Right lobe of liver (tissue), 6 donors: Measurements from ENCODE around the gene VWA8. TPM values are rescaled to one million over a fixed set of nuclear protein-coding genes. Genes with fewer than 3 reads are reported as not detected.

Experiments
- ATAC-seq, 4 donors: fragments of 200-7000 bp; cut with Tn5 transposase; one replicate each; pipeline ENCODE4 v1.9.1; 2020; ENCODE audit warnings: mild to moderate bottlenecking in 4 of 4, moderate library complexity in 4 of 4
- DNase-seq, 3 donors: peaks; one replicate each; pipeline ENCODE4 v3.0.0-alpha.2; 2020
- H3K27ac ChIP-seq, 3 donors: fragments of 200-600 bp; one replicate each; pipeline ENCODE4 v1.8.0; 2022
- H3K27me3 ChIP-seq, 2 donors: fragments of 200-600 bp; one replicate each; pipeline ENCODE4 v1.8.0; 2022
- H3K36me3 ChIP-seq, 4 donors: fragments of 200-600 bp; sonication (generic) in 1 of 4; one replicate each; pipeline versions ENCODE4 v1.5.1 to v1.8.0; 2017 to 2022; ENCODE audit warnings: control low read depth in 1 of 4
- H3K4me1 ChIP-seq, 4 donors: fragments of 200-600 bp; sonication (generic) in 1 of 4; one replicate each; pipeline versions ENCODE4 v1.5.1 to v1.8.0; 2017 to 2022; ENCODE audit warnings: control low read depth in 1 of 4
- H3K4me3 ChIP-seq, 3 donors: fragments of 200-600 bp; one replicate each; pipeline ENCODE4 v1.8.0; 2022
- H3K9me3 ChIP-seq, 4 donors: fragments of 200-600 bp; sonication (generic) in 1 of 4; one replicate each; pipeline versions ENCODE4 v1.5.1 to v1.8.0; 2017 to 2022; ENCODE audit warnings: control low read depth in 1 of 4
- CTCF ChIP-seq, 4 donors: fragments of 200-600 bp in 3 of 4; fragments of 450-650 bp in 1 of 4; IDR thresholded peaks; one replicate each; pipeline versions ENCODE4 v1.5.1 to v1.8.0; 2016 to 2022; ENCODE audit warnings: antibody characterized with exemption in 4 of 4, mild to moderate bottlenecking in 2 of 4
- POLR2A ChIP-seq: fragments of 450-650 bp; IDR thresholded peaks from one replicate; pipeline ENCODE4 v1.6.1; 2017; ENCODE audit warnings: antibody characterized with exemption, mild to moderate bottlenecking
- WGBS: methylation state at CpG from one replicate; pipeline ENCODE4 v1.1.6; 2018; ENCODE audit warnings: low coverage, low lambda C conversion rate; ENCODE audit not compliant: insufficient coverage; ENCODE audit errors: missing lambda C conversion rate; 5-methylcytosine and 5-hydroxymethylcytosine counted together
- intact Hi-C, 2 donors: fragments of 100-400 bp; cut with DNase I; formaldehyde crosslinking; loops; one replicate each; pipeline versions ENCODE4 v1.11.2 to v1.14.1; 2022
- total RNA-seq, 6 experiments: library from RNA; depleted of rRNA in 2 of 6; stranded (reverse); fragments of >200 nt in 2 of 6; fragmentation: NEBNext Ultra II Directional in 3 of 6; extraction: Animal tissue kit (Norgen Biotek cat#: 25700) in 3 of 6; gene quantifications; one replicate each; pipeline versions ENCODE4 v1.1.0 to v1.2.4, GENCODE V29; 2016 to 2023
- donor health status: DM: no; HTN: yes; CAD: no.
- donor health status: DM: no; HTN: no; CAD: no.
- donor health status: DM: no; HTN: no; CAD: no.
- donor health status: DM: no; HTN: yes; CAD: no.
- donor health status: DM: no; HTN: yes; CAD: no.

Gene VWA8
- total RNA-seq, 6 experiments from 2014 or later: 19.4 to 33.8 (median 30.8) TPM

- intact Hi-C loops: no loop called here
- H3K4me3 ChIP-seq: no peak overlapping the region
- H3K27me3 ChIP-seq: no peaks in the 10 kb centered on the region
- DNase-seq: no peak
- TF ChIP-seq CTCF (IDR thresholded peaks at IDR 0.05) (no peak), POLR2A (no peak)
- no peaks in the 10 kb centered on the region for H3K36me3 ChIP-seq
- ATAC-seq: no peak
- H3K9me3 ChIP-seq: no peaks in the 10 kb centered on the region
- no peaks in the 10 kb centered on the region for H3K4me1 ChIP-seq
- no peak overlapping the region for H3K27ac ChIP-seq
- 92% methylated on average over 1 of the region's 1 CpG for WGBS
These were observed 193.1 kb downstream of the VWA8 start for GRCh38 chr13:41767801-41768200.

GRCh38 chr13:41766439-41766838 is 194.5 kb downstream of the VWA8 start:
- no peak for TF ChIP-seq CTCF (IDR thresholded peaks at IDR 0.05)
- no peak for TF ChIP-seq POLR2A
- intact Hi-C loops: no loop called here

GRCh38 chr13:41765813-41766212 is 195.1 kb downstream of the VWA8 start:
- DNase-seq (no peak), ATAC-seq (no peak)
- intact Hi-C loops: no loop called here
- Histone ChIP-seq H3K27ac (peak overlapping the region in 1 of 3 donors; percentile 0), H3K4me1 (no peaks in the 10 kb centered on the region), H3K4me3 (no peak overlapping the region), H3K27me3 (no peaks in the 10 kb centered on the region), H3K9me3 (no peaks in the 10 kb centered on the region), H3K36me3 (peaks cover 0 to 2% (median 0%) of the 10 kb centered on the region in 4 donors)
- TF ChIP-seq POLR2A (no peak), CTCF (IDR thresholded peaks at IDR 0.05) (no peak)
- WGBS: 77% methylated on average over 5 of the region's 5 CpGs

More at GRCh38 chr13:41766439-41766838, 194.5 kb downstream of the VWA8 start:
- Histone ChIP-seq H3K36me3 (no peaks in the 10 kb centered on the region), H3K9me3 (no peaks in the 10 kb centered on the region), H3K27ac (no peak overlapping the region), H3K27me3 (no peaks in the 10 kb centered on the region), H3K4me3 (no peak overlapping the region), H3K4me1 (no peaks in the 10 kb centered on the region)
- ATAC-seq: no peak
- no peak for DNase-seq
- WGBS: 85% methylated on average over 1 of the region's 1 CpG

- no peak overlapping the region for H3K27ac ChIP-seq
- ATAC-seq (no peak), DNase-seq (no peak)
- H3K9me3 ChIP-seq: no peaks in the 10 kb centered on the region
- H3K4me1 ChIP-seq: no peaks in the 10 kb centered on the region
- intact Hi-C loops: no loop called here
- no peak for TF ChIP-seq POLR2A
- WGBS: 63% methylated on average over 1 of the region's 1 CpG
- no peak overlapping the region for H3K4me3 ChIP-seq
- no peaks in the 10 kb centered on the region for H3K27me3 ChIP-seq
- H3K36me3 ChIP-seq: peaks cover 0 to 3% (median 0%) of the 10 kb centered on the region in 4 donors
These were observed 195.9 kb downstream of the VWA8 start for GRCh38 chr13:41765020-41765419.

GRCh38 chr13:41764558-41764957 is 196.4 kb downstream of the VWA8 start:
- 92% methylated on average over 2 of the region's 4 CpGs for WGBS
- TF ChIP-seq POLR2A (no peak), CTCF (IDR thresholded peaks at IDR 0.05) (no peak)
- intact Hi-C loops: no loop called here

More at GRCh38 chr13:41764558-41764957, 196.4 kb downstream of the VWA8 start:
- ATAC-seq: no peak
- Histone ChIP-seq H3K4me3 (no peak overlapping the region), H3K27me3 (no peaks in the 10 kb centered on the region), H3K36me3 (peaks cover 0 to 3% (median 0%) of the 10 kb centered on the region in 4 donors), H3K9me3 (no peaks in the 10 kb centered on the region), H3K4me1 (no peaks in the 10 kb centered on the region), H3K27ac (no peak overlapping the region)
- DNase-seq: no peak
